BLaER1 treated with 17β-estradiol and CSF1 and Interleukin-3, amounts not matched to agents 10 nM and 100 nM (cell line): ENCODE data around the gene OR2T5.
"Not testable (repeated sequence)": the region's sequence is repeated elsewhere in the genome, so short reads cannot be mapped to it uniquely, and the experiment has no call there.

Experiments
- H3K27ac ChIP-seq, 11 experiments: shearing (Covaris generic); formaldehyde crosslinking; 2 replicates each; pipeline ENCODE4 v1.8.1; 2022
- H3K27me3 ChIP-seq, 11 experiments: shearing (Covaris generic); formaldehyde crosslinking; 2 replicates each; pipeline ENCODE4 v1.8.1; 2022
- H3K36me3 ChIP-seq, 11 experiments: shearing (Covaris generic); formaldehyde crosslinking; 2 replicates each; pipeline ENCODE4 v1.8.1; 2022
- H3K4me1 ChIP-seq, 10 experiments: shearing (Covaris generic); formaldehyde crosslinking; 2 replicates each; pipeline ENCODE4 v1.8.1; 2022
- H3K4me2 ChIP-seq, 11 experiments: shearing (Covaris generic); formaldehyde crosslinking; 2 replicates each; pipeline ENCODE4 v1.8.1; 2022
- H3K4me3 ChIP-seq, 10 experiments: shearing (Covaris generic); formaldehyde crosslinking; 2 replicates each; pipeline ENCODE4 v1.8.1; 2022
- H3K9ac ChIP-seq, 11 experiments: shearing (Covaris generic); formaldehyde crosslinking; 2 replicates each; pipeline ENCODE4 v1.8.1; 2022
- H3K9me3 ChIP-seq, 11 experiments: shearing (Covaris generic); formaldehyde crosslinking; replicated peaks in 1 of 11; 2 replicates each; pipeline ENCODE4 v1.8.1; 2022
- H4K20me1 ChIP-seq, 11 experiments: shearing (Covaris generic); formaldehyde crosslinking; 2 replicates each; pipeline ENCODE4 v1.8.1; 2022

The OR2T5 gene

DNA sequence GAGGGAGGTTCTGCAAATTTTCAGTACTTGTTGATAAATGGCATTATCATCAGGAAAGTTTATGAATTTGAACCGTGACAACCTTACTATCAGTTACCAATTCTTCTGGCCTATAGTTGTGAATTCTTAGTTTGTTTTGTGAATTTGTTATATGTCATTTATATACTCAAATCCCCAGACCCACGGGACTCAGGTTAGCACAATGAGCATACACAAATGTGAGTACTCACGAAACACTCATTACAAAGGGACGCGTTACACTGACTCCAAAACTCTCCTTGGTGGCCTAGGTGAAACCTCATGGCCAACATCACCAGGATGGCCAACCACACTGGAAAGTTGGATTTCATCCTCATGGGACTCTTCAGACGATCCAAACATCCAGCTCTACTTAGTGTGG, at the start of gene OR2T5:
Gene OR2T5, plus strand, starts transcription at position 301 of the 400 bp plus-strand sequence. Its CDS starts 0 bp downstream, at position 301.
- not testable (repeated sequence) for H3K27ac ChIP-seq, H3K9me3 ChIP-seq, H3K4me1 ChIP-seq, H3K4me2 ChIP-seq, H3K4me3 ChIP-seq, H4K20me1 ChIP-seq, H3K9ac ChIP-seq, H3K36me3 ChIP-seq, H3K27me3 ChIP-seq

DNA sequence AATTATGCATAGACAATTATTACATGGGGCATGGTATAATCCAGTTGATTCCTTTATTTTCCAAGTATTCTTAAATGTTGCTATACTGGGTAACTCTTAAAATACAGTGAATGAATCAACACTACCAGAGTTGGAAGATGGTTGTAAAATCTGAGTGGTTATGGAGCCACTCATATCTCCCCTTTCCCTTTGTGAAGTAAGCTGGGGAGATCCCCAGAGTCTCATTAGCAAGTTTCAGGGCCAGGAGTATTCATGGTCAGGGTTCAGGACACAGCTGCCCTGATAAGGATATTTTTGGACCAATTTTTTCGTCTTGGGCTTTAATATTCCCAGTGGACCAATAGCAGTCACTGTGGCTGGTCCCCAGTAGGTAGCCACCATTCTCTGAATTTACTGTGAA, 49.7 kb upstream of the OR2T5 start:
- not testable (repeated sequence) for H4K20me1 ChIP-seq, H3K27ac ChIP-seq, H3K9me3 ChIP-seq, H3K4me2 ChIP-seq, H3K36me3 ChIP-seq, H3K27me3 ChIP-seq, H3K9ac ChIP-seq, H3K4me1 ChIP-seq, H3K4me3 ChIP-seq

- H3K27ac ChIP-seq, H3K9me3 ChIP-seq, H3K4me3 ChIP-seq, H3K27me3 ChIP-seq, H3K36me3 ChIP-seq, H3K4me1 ChIP-seq, H4K20me1 ChIP-seq, H3K9ac ChIP-seq, H3K4me2 ChIP-seq: not testable (repeated sequence)
Observed at GRCh38 chr1:248439283-248439682, 49.1 kb upstream of the OR2T5 start.

DNA sequence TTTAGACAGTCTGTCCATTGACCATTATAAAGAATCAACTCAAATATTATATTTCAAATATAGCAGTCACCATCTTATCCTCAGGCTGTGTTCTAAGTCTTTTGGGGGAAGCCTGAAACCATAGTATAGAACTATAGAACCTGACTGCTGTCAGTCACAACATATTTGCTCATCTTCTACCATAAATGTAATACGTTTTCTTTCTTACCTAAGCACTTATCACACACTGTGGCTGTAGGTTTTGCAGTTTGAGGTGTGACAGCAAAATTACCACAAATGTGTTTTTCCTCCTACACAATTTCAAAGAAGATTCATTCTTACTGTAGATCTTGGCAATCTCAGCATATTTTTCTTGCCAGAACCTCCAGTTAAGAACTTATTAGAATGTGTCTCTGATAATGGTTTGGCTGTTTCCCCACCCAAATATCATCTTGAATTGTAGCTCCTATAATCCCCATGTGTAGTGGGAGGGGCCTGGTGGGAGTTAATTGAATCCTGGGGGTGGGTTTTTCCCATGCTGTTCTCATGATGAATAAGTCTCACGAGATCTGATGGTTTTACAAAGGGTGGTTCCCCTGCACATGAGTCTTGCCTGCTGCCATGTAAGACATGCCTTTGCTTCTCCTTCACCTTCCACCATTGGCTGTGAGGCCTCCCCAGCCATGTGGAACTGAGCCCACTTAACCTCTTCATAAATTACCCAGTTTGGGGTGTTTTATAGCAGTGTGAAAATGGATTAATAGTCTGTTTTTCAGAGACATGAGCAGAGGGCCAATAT, 45.7 kb upstream of the OR2T5 start:
- H3K27ac ChIP-seq, H3K36me3 ChIP-seq, H3K4me3 ChIP-seq, H3K27me3 ChIP-seq, H3K9me3 ChIP-seq, H3K9ac ChIP-seq, H4K20me1 ChIP-seq, H3K4me1 ChIP-seq, H3K4me2 ChIP-seq: not testable (repeated sequence)

DNA sequence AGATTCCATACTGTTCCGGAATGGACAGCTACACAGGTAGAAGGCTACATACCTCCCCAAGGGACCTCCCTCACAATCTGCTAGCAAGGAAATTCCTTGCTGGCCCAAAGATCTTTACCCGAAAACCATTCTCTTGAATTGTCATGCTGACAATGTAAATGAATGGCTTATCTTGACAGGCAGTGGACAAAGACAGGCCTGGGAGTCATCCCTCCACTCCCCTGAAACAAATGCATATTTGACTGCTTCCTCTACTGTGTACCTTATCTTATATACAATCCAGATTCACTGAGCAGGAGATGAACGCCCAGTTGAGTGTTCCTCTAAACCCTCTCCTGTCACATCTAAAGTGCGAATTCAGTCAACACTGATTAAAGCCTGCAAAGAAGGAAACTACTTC, 43.8 kb upstream of the OR2T5 start:
- H3K27me3 ChIP-seq, H3K9me3 ChIP-seq, H3K4me3 ChIP-seq, H3K4me1 ChIP-seq, H3K4me2 ChIP-seq, H3K9ac ChIP-seq, H3K36me3 ChIP-seq, H3K27ac ChIP-seq, H4K20me1 ChIP-seq: not testable (repeated sequence)

DNA sequence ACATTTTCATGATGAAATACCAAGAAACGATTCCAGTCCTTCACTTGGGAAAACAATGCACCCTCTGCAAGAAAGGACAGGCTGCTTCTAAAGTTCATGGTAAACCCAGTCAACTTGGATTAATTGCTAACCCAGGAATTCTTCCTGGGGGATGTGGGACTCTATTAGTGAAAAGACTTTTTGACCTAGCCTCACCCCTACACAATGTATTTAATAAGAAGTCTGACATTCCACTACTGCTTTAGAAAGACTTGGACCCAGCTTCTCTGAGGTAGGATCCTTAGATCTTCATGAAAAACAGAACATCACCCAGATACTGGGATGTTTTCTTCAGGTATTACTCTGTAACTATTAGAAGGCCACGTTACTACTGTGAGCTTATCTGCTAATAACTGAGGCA, 43.0 kb upstream of the OR2T5 start, which contains the start of gene OR2T2:
Gene OR2T2, plus strand, starts transcription at position 239 of the 400 bp plus-strand sequence. CDS start 7,161 bp downstream, outside the sequence.
- H3K4me1 ChIP-seq, H3K27ac ChIP-seq, H3K4me3 ChIP-seq, H3K4me2 ChIP-seq, H4K20me1 ChIP-seq, H3K9ac ChIP-seq, H3K36me3 ChIP-seq, H3K27me3 ChIP-seq, H3K9me3 ChIP-seq: not testable (repeated sequence)

DNA sequence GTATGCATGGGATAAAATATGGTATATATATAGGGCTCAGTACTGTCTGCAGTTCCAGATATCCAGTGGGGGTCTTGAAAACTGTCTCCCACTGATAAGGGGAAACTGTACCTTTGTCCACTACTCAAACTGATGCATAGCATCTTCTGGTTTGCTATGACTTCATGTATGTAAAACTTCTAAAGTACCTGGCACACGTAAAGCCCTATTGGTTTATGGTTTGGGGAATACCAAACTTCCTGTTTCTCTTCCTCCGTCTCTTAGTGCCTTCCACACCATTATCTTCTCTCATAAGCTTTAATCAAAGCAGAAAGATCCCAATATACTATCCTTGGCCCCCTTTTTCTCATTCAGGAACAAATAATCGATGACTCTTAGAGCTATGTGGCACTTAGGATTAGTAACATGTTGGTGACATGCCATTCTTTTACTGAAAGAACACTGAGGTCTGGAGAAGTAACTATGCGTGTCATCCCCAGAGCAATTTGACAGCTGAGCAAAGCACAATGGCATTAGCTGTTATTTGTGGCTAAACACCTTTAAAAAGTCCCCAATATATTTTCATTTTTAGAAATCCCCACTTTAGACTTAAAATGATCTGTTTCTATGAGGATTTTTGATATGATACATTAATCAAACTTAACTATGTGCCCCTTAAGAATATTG, 39.8 kb upstream of the OR2T5 start:
- not testable (repeated sequence) for H3K4me1 ChIP-seq, H3K4me2 ChIP-seq, H3K27ac ChIP-seq, H3K27me3 ChIP-seq, H4K20me1 ChIP-seq, H3K4me3 ChIP-seq, H3K9ac ChIP-seq, H3K9me3 ChIP-seq, H3K36me3 ChIP-seq

- H3K9me3 ChIP-seq, H3K27me3 ChIP-seq, H4K20me1 ChIP-seq, H3K4me3 ChIP-seq, H3K27ac ChIP-seq, H3K9ac ChIP-seq, H3K36me3 ChIP-seq, H3K4me2 ChIP-seq, H3K4me1 ChIP-seq: not testable (repeated sequence)
Observed at GRCh38 chr1:248449821-248450465, 38.4 kb upstream of the OR2T5 start.

DNA sequence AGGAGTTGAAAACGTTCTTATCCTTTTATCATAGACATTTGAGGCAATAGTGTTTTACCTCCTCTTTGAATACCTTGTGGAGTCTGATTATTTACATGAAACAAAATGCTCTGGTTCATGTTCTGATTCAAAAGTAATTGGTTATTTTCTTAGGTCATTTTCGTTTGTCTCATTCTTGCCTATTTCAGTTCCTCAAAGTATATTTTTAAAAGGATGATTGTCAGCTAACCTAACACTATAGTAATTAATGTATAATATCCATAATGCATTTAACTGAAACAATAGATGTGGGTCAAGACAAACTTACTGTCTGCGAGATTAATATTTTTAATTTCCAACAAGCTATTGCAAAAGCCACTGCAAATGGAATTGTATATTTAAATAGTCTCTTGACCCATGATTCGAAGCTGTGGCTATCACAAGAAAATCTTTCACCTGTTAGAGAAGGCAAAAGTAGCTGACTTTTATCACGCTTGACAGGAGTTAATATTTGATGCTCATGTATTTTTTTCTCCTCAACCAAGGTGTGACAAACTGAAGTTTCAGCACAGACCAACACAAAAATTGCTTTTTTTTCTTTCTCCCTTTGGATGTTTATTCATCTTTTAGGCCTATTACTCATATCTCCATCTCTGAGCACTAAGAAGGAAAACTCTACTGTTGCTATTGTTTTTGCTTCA, 37.8 kb upstream of the OR2T5 start:
- H3K9ac ChIP-seq, H3K4me2 ChIP-seq, H3K4me3 ChIP-seq, H4K20me1 ChIP-seq, H3K27me3 ChIP-seq, H3K27ac ChIP-seq, H3K4me1 ChIP-seq, H3K36me3 ChIP-seq, H3K9me3 ChIP-seq: not testable (repeated sequence)

DNA sequence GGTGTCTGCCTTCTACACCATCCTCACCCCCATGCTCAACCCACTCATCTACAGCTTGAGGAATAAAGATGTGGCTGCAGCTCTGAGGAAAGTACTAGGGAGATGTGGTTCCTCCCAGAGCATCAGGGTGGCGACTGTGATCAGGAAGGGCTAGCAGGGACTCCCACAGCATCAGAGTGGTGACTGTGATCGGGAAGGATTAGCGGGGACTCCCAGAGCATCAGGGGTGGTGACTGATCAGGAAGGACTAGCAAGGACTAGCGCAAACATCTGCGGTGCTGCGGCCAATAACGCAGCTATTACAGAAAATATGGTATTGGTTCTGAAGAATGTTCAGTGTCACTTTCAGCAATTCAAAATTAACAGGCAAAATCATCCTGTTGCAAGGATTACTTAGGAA, 34.8 kb upstream of the OR2T5 start:
- not testable (repeated sequence) for H3K27ac ChIP-seq, H4K20me1 ChIP-seq, H3K9ac ChIP-seq, H3K4me3 ChIP-seq, H3K36me3 ChIP-seq, H3K9me3 ChIP-seq, H3K27me3 ChIP-seq, H3K4me1 ChIP-seq, H3K4me2 ChIP-seq

DNA sequence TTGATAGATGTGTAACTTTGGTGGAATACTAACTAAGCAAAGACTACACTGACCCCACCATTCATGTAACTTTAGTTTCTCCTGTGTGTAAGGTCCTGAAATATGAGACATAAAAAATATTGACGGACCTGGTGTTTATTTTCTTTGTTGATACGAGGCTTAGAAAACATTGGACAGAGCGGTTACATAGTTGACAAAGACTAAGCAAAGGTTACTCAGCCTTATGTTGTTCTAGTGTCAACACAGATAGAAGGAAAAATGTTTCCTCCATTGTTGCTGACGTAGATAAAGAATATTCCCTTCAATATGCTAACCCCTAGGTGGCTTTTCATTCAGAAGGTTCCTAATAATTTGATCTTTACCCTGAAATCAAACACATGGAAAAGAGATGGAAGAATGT, 33.3 kb upstream of the OR2T5 start:
- H3K4me3 ChIP-seq, H3K9me3 ChIP-seq, H3K4me2 ChIP-seq, H3K27ac ChIP-seq, H3K36me3 ChIP-seq, H3K27me3 ChIP-seq, H4K20me1 ChIP-seq, H3K4me1 ChIP-seq, H3K9ac ChIP-seq: not testable (repeated sequence)

DNA sequence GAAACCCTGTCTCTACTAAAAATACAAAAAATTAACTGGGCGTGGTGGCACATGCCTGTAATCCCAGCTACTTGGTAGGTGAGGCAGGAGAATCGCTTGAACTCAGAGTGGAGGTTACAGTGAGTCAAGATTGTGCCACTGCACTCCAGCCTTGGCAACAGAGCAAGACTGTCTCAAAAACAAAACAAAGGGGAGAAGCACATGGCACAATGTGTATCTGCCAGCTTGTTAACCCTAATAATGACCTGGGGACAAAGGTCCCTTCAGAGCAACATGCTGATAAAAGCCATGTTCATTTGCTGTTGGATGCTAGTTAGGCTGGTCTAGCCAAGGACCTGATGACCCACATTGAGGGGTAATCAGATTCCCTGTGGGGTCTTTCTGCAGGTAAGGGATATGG, 31.8 kb upstream of the OR2T5 start:
- H3K36me3 ChIP-seq, H3K27me3 ChIP-seq, H3K4me3 ChIP-seq, H3K9me3 ChIP-seq, H3K27ac ChIP-seq, H3K9ac ChIP-seq, H3K4me2 ChIP-seq, H4K20me1 ChIP-seq, H3K4me1 ChIP-seq: not testable (repeated sequence)

DNA sequence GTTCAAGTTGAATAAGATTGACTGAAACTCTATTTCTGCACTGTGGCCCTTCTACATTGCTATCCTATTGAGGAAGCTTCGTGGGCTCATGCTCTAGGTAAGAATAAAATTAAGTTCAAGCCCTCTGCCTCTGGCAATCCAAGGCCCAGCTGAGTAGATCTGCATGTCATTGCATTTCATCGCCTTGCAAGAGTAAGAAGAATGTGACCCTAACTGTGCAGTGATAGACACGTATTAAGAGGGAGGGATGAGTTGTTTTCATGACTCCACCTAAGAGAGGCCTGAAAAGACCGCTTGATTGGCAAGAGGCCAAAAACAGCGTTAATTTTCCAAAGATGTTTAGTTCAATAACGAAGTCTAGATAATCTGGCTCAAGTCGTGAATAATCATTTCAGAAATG, 29.3 kb upstream of the OR2T5 start:
- not testable (repeated sequence) for H3K36me3 ChIP-seq, H3K9me3 ChIP-seq, H4K20me1 ChIP-seq, H3K27me3 ChIP-seq, H3K4me1 ChIP-seq, H3K27ac ChIP-seq, H3K4me2 ChIP-seq, H3K4me3 ChIP-seq, H3K9ac ChIP-seq
